K562 (cell line): ENCODE data around the gene IRF2. TPM values are rescaled to one million over a fixed set of nuclear protein-coding genes. Genes with fewer than 3 reads are reported as not detected.

Source experiments
- ATAC-seq: fragments of 200-7000 bp; cut with Tn5 transposase; 3 replicates; pipeline ENCODE4 v1.9.1; 2020; ENCODE audit warnings: moderate library complexity
- BruUV-seq: library from RNA; stranded (reverse); fragments of 400-500 nt; replicated peaks from 2 replicates; lab custom pipeline; 2021; lab: Mats Ljungman, UMichigan
- CTCF ChIA-PET: fragments of 300-600 bp; formaldehyde crosslinking; extraction: SDS; loops from one replicate; lab custom pipeline; 2021; ENCODE audit warnings: low intra/inter-chr PET ratio; lab: Yijun Ruan, JAX
- POLR2A ChIA-PET: fragments of 300-600, 350-650 bp; sonication (Branson Sonifier 250); formaldehyde crosslinking; extraction: SDS; loops from one replicate; lab custom pipeline; 2021; ENCODE audit warnings: antibody characterized with exemption, inconsistent platforms; lab: Yijun Ruan, JAX
- DNase-seq, 4 experiments: peaks; one replicate each; pipeline versions ENCODE4 v3.0.0 to v3.0.0-alpha.2; 2011 to 2018; ENCODE audit warnings: low spot score in 3 of 4, mixed read lengths in 3 of 4; ENCODE audit errors: extremely low read depth in 1 of 4
- FAIRE-seq: peaks from 2 replicates; lab custom pipeline; 2011; peaks lifted over from hg19 to GRCh38; lab: Jason Lieb, UNC
- H2AFZ ChIP-seq: 2 replicates; pipeline ENCODE4 v1.6.0; 2011; ENCODE audit warnings: low read depth, low read length, control low read depth, inconsistent platforms
- H3K27ac ChIP-seq: fragments of 200-600 bp; 3 replicates; pipeline ENCODE4 v1.8.0; 2011; ENCODE audit warnings: low read depth, mild to moderate bottlenecking, control low read depth, inconsistent platforms, low read length, moderate library complexity, mixed read lengths; ENCODE audit errors: extremely low read depth
- H3K27me3 ChIP-seq, 2 experiments: fragments of 300-600 bp in 1 of 2; 2 replicates in 1 of 2; 3 replicates in 1 of 2; pipeline versions ENCODE4 v1.6.0 to v1.8.0; 2011; ENCODE audit warnings: inconsistent platforms in 2 of 2, low read length in 2 of 2, mild to moderate bottlenecking in 1 of 2, mixed read lengths in 1 of 2, moderate library complexity in 1 of 2; ENCODE audit not compliant: control insufficient read depth in 2 of 2, insufficient read depth in 2 of 2
- H3K36me3 ChIP-seq: fragments of 300-600 bp; 3 replicates; pipeline ENCODE4 v1.8.0; 2011; ENCODE audit warnings: mild to moderate bottlenecking, low read length, inconsistent platforms; ENCODE audit not compliant: control insufficient read depth, insufficient read depth
- H3K4me1 ChIP-seq, 2 experiments: fragments of 200-600 bp in 1 of 2; replicated peaks in 1 of 2; 2 replicates in 1 of 2; 3 replicates in 1 of 2; pipeline versions ENCODE4 v1.5.1 to v1.8.0; 2011; ENCODE audit warnings: inconsistent platforms in 2 of 2, low read length in 2 of 2, mild to moderate bottlenecking in 1 of 2, mixed read lengths in 1 of 2, moderate library complexity in 1 of 2; ENCODE audit not compliant: control insufficient read depth in 2 of 2, insufficient read depth in 2 of 2
- H3K4me2 ChIP-seq: 2 replicates; pipeline ENCODE4 v1.6.1; 2011; ENCODE audit warnings: low read length, control low read depth, inconsistent platforms, mixed read lengths; ENCODE audit not compliant: insufficient read depth
- H3K4me3 ChIP-seq: fragments of 200-600 bp; sonication (generic), shearing (Covaris generic); 2 replicates; pipeline ENCODE4 v1.5.1; 2016; ENCODE audit warnings: control low read depth, inconsistent platforms
- H3K79me2 ChIP-seq: fragments of 200-600 bp; 3 replicates; pipeline ENCODE4 v1.8.0; 2011; ENCODE audit warnings: low read length, inconsistent platforms; ENCODE audit not compliant: control insufficient read depth, insufficient read depth
- H3K9ac ChIP-seq, 2 experiments: 2 replicates each; pipeline versions ENCODE4 v1.6.0 to v1.6.1; 2011; ENCODE audit warnings: low read depth in 2 of 2, low read length in 2 of 2, control low read depth in 1 of 2, inconsistent platforms in 1 of 2, mild to moderate bottlenecking in 1 of 2, mixed read lengths in 1 of 2; ENCODE audit not compliant: insufficient read depth in 1 of 2
- H3K9me1 ChIP-seq: one replicate; pipeline ENCODE4 v1.6.0; 2011; ENCODE audit warnings: inconsistent platforms, mild to moderate bottlenecking, low read length, moderate library complexity; ENCODE audit not compliant: control insufficient read depth, insufficient read depth
- H3K9me3 ChIP-seq: replicated peaks from 2 replicates; pipeline ENCODE4 v1.5.1; 2011; ENCODE audit warnings: low read depth, low read length, inconsistent platforms; ENCODE audit not compliant: control insufficient read depth, insufficient read depth
- H4K20me1 ChIP-seq: replicated peaks from 2 replicates; pipeline ENCODE4 v1.6.1; 2011; ENCODE audit warnings: low read length, inconsistent platforms, mixed read lengths; ENCODE audit not compliant: control insufficient read depth, insufficient read depth
- BDP1 ChIP-seq: IDR thresholded peaks from 3 replicates; pipeline ENCODE4 v1.6.1; 2011; ENCODE audit not compliant: insufficient read length, insufficient read depth
- CREB5 ChIP-seq: fragments of 250-450 bp; sonication (Bioruptor Pico); IDR thresholded peaks from 2 replicates; pipeline ENCODE4 v1.5.0; 2020; ENCODE audit warnings: mild to moderate bottlenecking
- EP400 ChIP-seq: fragments of 450-650 bp; IDR thresholded peaks from 2 replicates; pipeline ENCODE4 v1.6.1; 2017; ENCODE audit warnings: antibody characterized with exemption, mild to moderate bottlenecking, moderate library complexity
- HCFC1 ChIP-seq: IDR thresholded peaks from 2 replicates; pipeline ENCODE4 v1.6.1; 2012; ENCODE audit warnings: low read depth, low read length, improper control_type of control experiment
- PHB ChIP-seq: fragments of 250-450 bp; sonication (Bioruptor Pico); IDR thresholded peaks from 2 replicates; pipeline ENCODE4 v1.5.0; 2021
- SREBF1 ChIP-seq: fragments of 150-350 bp; IDR thresholded peaks from 2 replicates; pipeline ENCODE4 v1.6.1; 2014; ENCODE audit warnings: antibody characterized with exemption, low read depth, low read length, borderline replicate concordance
- TAF1 ChIP-seq: IDR thresholded peaks from 2 replicates; pipeline ENCODE4 v1.6.1; 2011; ENCODE audit warnings: mild to moderate bottlenecking, low read length, moderate library complexity; ENCODE audit not compliant: insufficient read depth, control insufficient read depth, severe bottlenecking; ENCODE audit errors: extremely low read depth
- TARDBP ChIP-seq: fragments of 450-650 bp; IDR thresholded peaks from 2 replicates; pipeline ENCODE4 v1.6.1; 2016
- TBP ChIP-seq: optimal IDR thresholded peaks from 2 replicates; pipeline ENCODE3; 2011; ENCODE audit warnings: low read depth, low read length, improper control_type of control experiment
- TFAP4 ChIP-seq: sonication (generic); formaldehyde crosslinking; IDR thresholded peaks from 2 replicates; pipeline ENCODE4 v1.8.0; 2022; ENCODE audit warnings: missing genetic modification reagents, mild to moderate bottlenecking, moderate library complexity, borderline replicate concordance
- ZNF512 ChIP-seq: IDR thresholded peaks from 2 replicates; pipeline ENCODE4 v1.6.1; 2016; ENCODE audit warnings: missing genetic modification characterization, missing compliant biosample characterization
- WGBS: fragments of 100-300 bp; shearing (Covaris generic); methylation state at CpG from one replicate; pipeline ENCODE4 v1.1.6; 2016; ENCODE audit warnings: low coverage, mixed read lengths; ENCODE audit not compliant: insufficient coverage; ENCODE audit errors: missing lambda C conversion rate; 5-methylcytosine and 5-hydroxymethylcytosine counted together
- in situ Hi-C: fragments of 300-500 bp; cut with MboI; formaldehyde crosslinking; loops from 4 replicates; pipeline ENCODE4 v1.15.0; 2018; ENCODE audit warnings: inconsistent platforms, mixed read lengths
- intact Hi-C: fragments of 100-400 bp; cut with micrococcal nuclease; formaldehyde crosslinking; loops from 2 replicates; pipeline ENCODE4 v1.14.2; 2022
- polyA plus RNA-seq, 8 experiments: library from polyadenylated mRNA; depleted of rRNA in 4 of 8; stranded (reverse) in 5 of 8; unstranded in 3 of 8; fragments of >200 nt; fragmentation: Nextera tagmentation in 2 of 8; fragmentation: Illumina TruSeq in 1 of 8; extraction: Ambion mirVana in 2 of 8; extraction: Trizol in 1 of 8; gene quantifications; 2 replicates each; pipeline versions ENCODE4 v1.2.1 to v1.2.3, GENCODE V29; 2011 to 2014; ENCODE audit warnings: inconsistent platforms in 1 of 8, missing spikeins in 1 of 8
- total RNA-seq, 7 experiments: library from RNA; depleted of rRNA in 6 of 7; stranded (reverse); fragments of >200 nt in 6 of 7; fragmentation: Illumina TruSeq in 2 of 7; extraction: Trizol in 2 of 7; gene quantifications; 2 replicates each; pipeline versions ENCODE4 v1.2.1 to v1.2.3, GENCODE V29; 2011 to 2021; ENCODE audit warnings: low replicate concordance in 1 of 7
- TF ChIP-seq, protein P1 (sequence below): fragments of 250-450 bp; sonication (Bioruptor Pico); IDR thresholded peaks from 2 replicates; pipeline ENCODE4 v1.5.0; 2021

The IRF2 gene
- total and polyA plus RNA-seq, 9 of the 15 experiments (the other 6 are each of a cell fraction or from before 2014, with no cell fraction given) = 7.1 to 17.1 (median 11.3) TPM

GRCh38 chr4:184430163-184430562 lies 44.2 kb downstream of the IRF2 start (continued):
- no peak for TF ChIP-seq CREB5 (CRISPR knock-in tag)
- TF ChIP-seq, protein P1, sequence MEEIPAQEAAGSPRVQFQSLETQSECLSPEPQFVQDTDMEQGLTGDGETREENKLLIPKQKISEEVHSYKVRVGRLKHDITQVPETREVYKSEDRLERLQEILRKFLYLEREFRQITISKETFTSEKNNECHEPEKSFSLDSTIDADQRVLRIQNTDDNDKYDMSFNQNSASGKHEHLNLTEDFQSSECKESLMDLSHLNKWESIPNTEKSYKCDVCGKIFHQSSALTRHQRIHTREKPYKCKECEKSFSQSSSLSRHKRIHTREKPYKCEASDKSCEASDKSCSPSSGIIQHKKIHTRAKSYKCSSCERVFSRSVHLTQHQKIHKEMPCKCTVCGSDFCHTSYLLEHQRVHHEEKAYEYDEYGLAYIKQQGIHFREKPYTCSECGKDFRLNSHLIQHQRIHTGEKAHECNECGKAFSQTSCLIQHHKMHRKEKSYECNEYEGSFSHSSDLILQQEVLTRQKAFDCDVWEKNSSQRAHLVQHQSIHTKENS (CRISPR knock-in tag) = no peak
- TF ChIP-seq, all 486 proteins: peak for 0

DNA sequence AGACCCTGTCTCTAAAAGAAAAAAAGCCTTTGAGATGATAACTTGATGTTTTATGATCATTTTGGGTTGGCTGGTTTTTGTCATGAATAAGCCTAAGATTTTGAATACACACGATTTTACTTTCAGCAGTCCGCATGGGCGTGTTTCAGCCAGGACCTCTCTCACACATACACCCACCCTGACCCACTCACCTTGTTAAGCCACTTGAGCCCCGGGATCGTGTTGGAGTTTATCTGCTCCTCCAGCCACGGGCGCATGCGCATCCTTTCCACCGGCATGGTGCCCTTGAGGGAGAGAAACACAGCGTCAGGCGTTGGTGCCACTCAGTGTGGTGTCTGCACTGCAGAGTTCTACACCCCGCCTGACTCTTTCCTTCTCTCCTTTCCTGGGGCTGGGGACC lies 45.6 kb downstream of the IRF2 start:
- peaks cover 12% of the 10 kb centered on the region; the same call in 2 of the 3 replicates for H3K36me3 ChIP-seq
- FAIRE-seq = no peak
- ATAC-seq = no peak
- ChIA-PET CTCF (no interaction called here), POLR2A (no interaction called here)
- in situ Hi-C loops = no loop called here
- H3K27me3 ChIP-seq = no peaks in the 10 kb centered on the region
- no peaks in the 10 kb centered on the region for H3K9me1 ChIP-seq
- no peak overlapping the region for H3K4me2 ChIP-seq
- peaks cover 5% of the 10 kb centered on the region; the same call in 1 of the 3 replicates for H3K79me2 ChIP-seq
- no peak overlapping the region for H3K4me3 ChIP-seq
- H3K27ac ChIP-seq = no peak overlapping the region
- no peaks in the 10 kb centered on the region for H3K9me3 ChIP-seq
- 86% methylated on average over 11 of the region's 12 CpGs for WGBS
- DNase-seq = no peak
- peaks cover under 1 to 5% of the 10 kb centered on the region in 2 experiments; a peak in 3 of 5 replicates for H3K4me1 ChIP-seq
- H4K20me1 ChIP-seq = 0 out of 2 replicates have a peak, but pooled peaks cover 5% of the 10 kb centered on the region
- no peak overlapping the region for H2AFZ ChIP-seq
- H3K9ac ChIP-seq = no peak overlapping the region
- BruUV-seq = no TSS peak
- intact Hi-C loops = no loop called here
- no peak for TF ChIP-seq TARDBP
- TF ChIP-seq TBP = no peak
- TF ChIP-seq EP400 = no peak
- TF ChIP-seq TAF1 = no peak
- no peak for TF ChIP-seq SREBF1
- TF ChIP-seq HCFC1 = no peak
- TF ChIP-seq BDP1 = no peak
- no peak for TF ChIP-seq ZNF512 (tag)
- TF ChIP-seq TFAP4 (CRISPR knock-in tag) = no peak
- no peak for TF ChIP-seq PHB (CRISPR knock-in tag)
